K562 (cell line): ENCODE results near the gene FRMPD4. TPM values are rescaled to one million over a fixed set of nuclear protein-coding genes. Genes with fewer than 3 reads are reported as not detected.

ENCODE experiments used
- ATAC-seq: fragments of 200-7000 bp; cut with Tn5 transposase; 3 replicates; pipeline ENCODE4 v1.9.1; 2020; ENCODE audit warnings: moderate library complexity
- BruUV-seq: library from RNA; stranded (reverse); fragments of 400-500 nt; replicated peaks from 2 replicates; lab custom pipeline; 2021; lab: Mats Ljungman, UMichigan
- CTCF ChIA-PET: fragments of 300-600 bp; formaldehyde crosslinking; extraction: SDS; loops from one replicate; lab custom pipeline; 2021; ENCODE audit warnings: low intra/inter-chr PET ratio; lab: Yijun Ruan, JAX
- POLR2A ChIA-PET: fragments of 300-600, 350-650 bp; sonication (Branson Sonifier 250); formaldehyde crosslinking; extraction: SDS; loops from one replicate; lab custom pipeline; 2021; ENCODE audit warnings: antibody characterized with exemption, inconsistent platforms; lab: Yijun Ruan, JAX
- DNase-seq, 4 experiments: peaks; one replicate each; pipeline versions ENCODE4 v3.0.0 to v3.0.0-alpha.2; 2011 to 2018; ENCODE audit warnings: low spot score in 3 of 4, mixed read lengths in 3 of 4; ENCODE audit errors: extremely low read depth in 1 of 4
- FAIRE-seq: peaks from 2 replicates; lab custom pipeline; 2011; peaks lifted over from hg19 to GRCh38; lab: Jason Lieb, UNC
- H2AFZ ChIP-seq: 2 replicates; pipeline ENCODE4 v1.6.0; 2011; ENCODE audit warnings: low read depth, low read length, control low read depth, inconsistent platforms
- H3K27ac ChIP-seq: fragments of 200-600 bp; 3 replicates; pipeline ENCODE4 v1.8.0; 2011; ENCODE audit warnings: low read depth, mild to moderate bottlenecking, control low read depth, inconsistent platforms, low read length, moderate library complexity, mixed read lengths; ENCODE audit errors: extremely low read depth
- H3K27me3 ChIP-seq, 2 experiments: fragments of 300-600 bp in 1 of 2; 2 replicates in 1 of 2; 3 replicates in 1 of 2; pipeline versions ENCODE4 v1.6.0 to v1.8.0; 2011; ENCODE audit warnings: inconsistent platforms in 2 of 2, low read length in 2 of 2, mild to moderate bottlenecking in 1 of 2, mixed read lengths in 1 of 2, moderate library complexity in 1 of 2; ENCODE audit not compliant: control insufficient read depth in 2 of 2, insufficient read depth in 2 of 2
- H3K36me3 ChIP-seq: fragments of 300-600 bp; 3 replicates; pipeline ENCODE4 v1.8.0; 2011; ENCODE audit warnings: mild to moderate bottlenecking, low read length, inconsistent platforms; ENCODE audit not compliant: control insufficient read depth, insufficient read depth
- H3K4me1 ChIP-seq, 2 experiments: fragments of 200-600 bp in 1 of 2; replicated peaks in 1 of 2; 2 replicates in 1 of 2; 3 replicates in 1 of 2; pipeline versions ENCODE4 v1.5.1 to v1.8.0; 2011; ENCODE audit warnings: inconsistent platforms in 2 of 2, low read length in 2 of 2, mild to moderate bottlenecking in 1 of 2, mixed read lengths in 1 of 2, moderate library complexity in 1 of 2; ENCODE audit not compliant: control insufficient read depth in 2 of 2, insufficient read depth in 2 of 2
- H3K4me2 ChIP-seq: 2 replicates; pipeline ENCODE4 v1.6.1; 2011; ENCODE audit warnings: low read length, control low read depth, inconsistent platforms, mixed read lengths; ENCODE audit not compliant: insufficient read depth
- H3K4me3 ChIP-seq: fragments of 200-600 bp; sonication (generic), shearing (Covaris generic); 2 replicates; pipeline ENCODE4 v1.5.1; 2016; ENCODE audit warnings: control low read depth, inconsistent platforms
- H3K79me2 ChIP-seq: fragments of 200-600 bp; 3 replicates; pipeline ENCODE4 v1.8.0; 2011; ENCODE audit warnings: low read length, inconsistent platforms; ENCODE audit not compliant: control insufficient read depth, insufficient read depth
- H3K9ac ChIP-seq, 2 experiments: 2 replicates each; pipeline versions ENCODE4 v1.6.0 to v1.6.1; 2011; ENCODE audit warnings: low read depth in 2 of 2, low read length in 2 of 2, control low read depth in 1 of 2, inconsistent platforms in 1 of 2, mild to moderate bottlenecking in 1 of 2, mixed read lengths in 1 of 2; ENCODE audit not compliant: insufficient read depth in 1 of 2
- H3K9me1 ChIP-seq: one replicate; pipeline ENCODE4 v1.6.0; 2011; ENCODE audit warnings: inconsistent platforms, mild to moderate bottlenecking, low read length, moderate library complexity; ENCODE audit not compliant: control insufficient read depth, insufficient read depth
- H3K9me3 ChIP-seq: replicated peaks from 2 replicates; pipeline ENCODE4 v1.5.1; 2011; ENCODE audit warnings: low read depth, low read length, inconsistent platforms; ENCODE audit not compliant: control insufficient read depth, insufficient read depth
- H4K20me1 ChIP-seq: replicated peaks from 2 replicates; pipeline ENCODE4 v1.6.1; 2011; ENCODE audit warnings: low read length, inconsistent platforms, mixed read lengths; ENCODE audit not compliant: control insufficient read depth, insufficient read depth
- FOXA1 ChIP-seq: fragments of 450-650 bp; IDR thresholded peaks from 2 replicates; pipeline ENCODE4 v1.6.1; 2016; ENCODE audit warnings: mild to moderate bottlenecking, borderline replicate concordance
- PTRF ChIP-seq: fragments of 450-650 bp; IDR thresholded peaks from 2 replicates; pipeline ENCODE4 v1.6.1; 2016; ENCODE audit warnings: mild to moderate bottlenecking, missing genetic modification characterization, missing compliant biosample characterization
- RAD21 ChIP-seq, 2 experiments: fragments of 250-450 bp in 1 of 2; fragments of 450-650 bp in 1 of 2; sonication (Bioruptor Pico) in 1 of 2; formaldehyde crosslinking in 1 of 2; IDR thresholded peaks in 1 of 2; conservative IDR thresholded peaks in 1 of 2; 2 replicates each; pipeline versions ENCODE4 v1.4.0 to v1.8.0; 2020 to 2022; ENCODE audit warnings: mild to moderate bottlenecking in 2 of 2, moderate library complexity in 1 of 2
- RBM15 ChIP-seq: fragments of 200-400 bp; formaldehyde crosslinking; IDR thresholded peaks from 2 replicates; pipeline ENCODE4 v1.6.1; 2018; ENCODE audit warnings: mild to moderate bottlenecking, low read length, moderate library complexity; ENCODE audit not compliant: insufficient read depth
- TRIM28 ChIP-seq: fragments of 450-650 bp; IDR thresholded peaks from 2 replicates; pipeline ENCODE4 v1.6.1; 2017
- WGBS: fragments of 100-300 bp; shearing (Covaris generic); methylation state at CpG from one replicate; pipeline ENCODE4 v1.1.6; 2016; ENCODE audit warnings: low coverage, mixed read lengths; ENCODE audit not compliant: insufficient coverage; ENCODE audit errors: missing lambda C conversion rate; 5-methylcytosine and 5-hydroxymethylcytosine counted together
- in situ Hi-C: fragments of 300-500 bp; cut with MboI; formaldehyde crosslinking; loops from 4 replicates; pipeline ENCODE4 v1.15.0; 2018; ENCODE audit warnings: inconsistent platforms, mixed read lengths
- intact Hi-C: fragments of 100-400 bp; cut with micrococcal nuclease; formaldehyde crosslinking; loops from 2 replicates; pipeline ENCODE4 v1.14.2; 2022
- polyA plus RNA-seq, 8 experiments: library from polyadenylated mRNA; depleted of rRNA in 4 of 8; stranded (reverse) in 5 of 8; unstranded in 3 of 8; fragments of >200 nt; fragmentation: Nextera tagmentation in 2 of 8; fragmentation: Illumina TruSeq in 1 of 8; extraction: Ambion mirVana in 2 of 8; extraction: Trizol in 1 of 8; gene quantifications; 2 replicates each; pipeline versions ENCODE4 v1.2.1 to v1.2.3, GENCODE V29; 2011 to 2014; ENCODE audit warnings: inconsistent platforms in 1 of 8, missing spikeins in 1 of 8
- total RNA-seq, 7 experiments: library from RNA; depleted of rRNA in 6 of 7; stranded (reverse); fragments of >200 nt in 6 of 7; fragmentation: Illumina TruSeq in 2 of 7; extraction: Trizol in 2 of 7; gene quantifications; 2 replicates each; pipeline versions ENCODE4 v1.2.1 to v1.2.3, GENCODE V29; 2011 to 2021; ENCODE audit warnings: low replicate concordance in 1 of 7
- TF ChIP-seq, protein P1 (sequence below), 2 experiments: fragments of 450-650 bp in 1 of 2; sonication (generic) in 1 of 2; formaldehyde crosslinking; conservative IDR thresholded peaks; 2 replicates each; pipeline versions ENCODE4 v1.4.0 to v1.8.1; 2020 to 2022; ENCODE audit warnings: mild to moderate bottlenecking in 1 of 2, missing genetic modification reagents in 1 of 2
- TF ChIP-seq, protein P2 (sequence below), 3 experiments: IDR thresholded peaks in 2 of 3; conservative IDR thresholded peaks in 1 of 3; 2 replicates each; pipeline ENCODE4 v1.5.1; 2011 to 2012; ENCODE audit warnings: low read length in 3 of 3, mild to moderate bottlenecking in 3 of 3, control low read depth in 2 of 3, improper control_type of control experiment in 1 of 3, inconsistent platforms in 1 of 3, low read depth in 1 of 3, mixed read lengths in 1 of 3, moderate library complexity in 1 of 3; ENCODE audit not compliant: insufficient read depth in 2 of 3
- TF ChIP-seq, protein P3 (sequence below): sonication (generic); formaldehyde crosslinking; IDR thresholded peaks from 2 replicates; pipeline ENCODE4 v1.8.0; 2023; ENCODE audit warnings: mild to moderate bottlenecking, missing genetic modification reagents

The FRMPD4 gene
- total and polyA plus RNA-seq, 9 of the 15 experiments (the other 6 are each of a cell fraction or from before 2014, with no cell fraction given): not detected

GRCh38 chrX:12595720-12596119 is 457.4 kb downstream of the FRMPD4 start:
- Histone ChIP-seq H3K4me3 (no peak overlapping the region), H3K9ac (no peak overlapping the region), H3K9me1 (no peaks in the 10 kb centered on the region), H4K20me1 (no peaks in the 10 kb centered on the region)
- BruUV-seq: no TSS peak
- CTCF ChIA-PET: no interaction called here
- DNase-seq: no peak
- TF ChIP-seq, protein P1, sequence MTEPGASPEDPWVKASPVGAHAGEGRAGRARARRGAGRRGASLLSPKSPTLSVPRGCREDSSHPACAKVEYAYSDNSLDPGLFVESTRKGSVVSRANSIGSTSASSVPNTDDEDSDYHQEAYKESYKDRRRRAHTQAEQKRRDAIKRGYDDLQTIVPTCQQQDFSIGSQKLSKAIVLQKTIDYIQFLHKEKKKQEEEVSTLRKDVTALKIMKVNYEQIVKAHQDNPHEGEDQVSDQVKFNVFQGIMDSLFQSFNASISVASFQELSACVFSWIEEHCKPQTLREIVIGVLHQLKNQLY (CRISPR knock-in tag; conservative IDR thresholded peaks at IDR 0.05): no peak
- TF ChIP-seq RAD21 (CRISPR knock-in tag; conservative IDR thresholded peaks at IDR 0.05 in 1 of 2, IDR thresholded peaks at IDR 0.05 in 1 of 2): 0 out of 4 replicates have a peak, but pooled peaks of 1 of the 2 experiments have one; percentile 10
- TF ChIP-seq, all 486 proteins: peak for 1
- H3K4me1 ChIP-seq: no peaks in the 10 kb centered on the region
- in situ Hi-C loops (no loop called here), intact Hi-C loops (loop anchor here (10.0 kb wide), 1 partner anchor 109 kb away; no protein-coding TSS in a partner anchor)
- no peak overlapping the region for H2AFZ ChIP-seq
- 0% methylated on average over 1 of the region's 1 CpG for WGBS
- no peaks in the 10 kb centered on the region for H3K27me3 ChIP-seq
- H3K4me2 ChIP-seq: no peak overlapping the region
- ATAC-seq: no peak
- no peaks in the 10 kb centered on the region for H3K9me3 ChIP-seq
- no peak overlapping the region for H3K27ac ChIP-seq
- H3K79me2 ChIP-seq: no peaks in the 10 kb centered on the region
- POLR2A ChIA-PET: interaction anchor here (0.5 kb wide), 1 partner anchor 48 kb away, joined by 3 read pairs; no protein-coding TSS in a partner anchor
- no peaks in the 10 kb centered on the region for H3K36me3 ChIP-seq
- FAIRE-seq: no peak

GRCh38 chrX:12610079-12610478 is 471.8 kb downstream of the FRMPD4 start:
- TF ChIP-seq, protein P2, sequence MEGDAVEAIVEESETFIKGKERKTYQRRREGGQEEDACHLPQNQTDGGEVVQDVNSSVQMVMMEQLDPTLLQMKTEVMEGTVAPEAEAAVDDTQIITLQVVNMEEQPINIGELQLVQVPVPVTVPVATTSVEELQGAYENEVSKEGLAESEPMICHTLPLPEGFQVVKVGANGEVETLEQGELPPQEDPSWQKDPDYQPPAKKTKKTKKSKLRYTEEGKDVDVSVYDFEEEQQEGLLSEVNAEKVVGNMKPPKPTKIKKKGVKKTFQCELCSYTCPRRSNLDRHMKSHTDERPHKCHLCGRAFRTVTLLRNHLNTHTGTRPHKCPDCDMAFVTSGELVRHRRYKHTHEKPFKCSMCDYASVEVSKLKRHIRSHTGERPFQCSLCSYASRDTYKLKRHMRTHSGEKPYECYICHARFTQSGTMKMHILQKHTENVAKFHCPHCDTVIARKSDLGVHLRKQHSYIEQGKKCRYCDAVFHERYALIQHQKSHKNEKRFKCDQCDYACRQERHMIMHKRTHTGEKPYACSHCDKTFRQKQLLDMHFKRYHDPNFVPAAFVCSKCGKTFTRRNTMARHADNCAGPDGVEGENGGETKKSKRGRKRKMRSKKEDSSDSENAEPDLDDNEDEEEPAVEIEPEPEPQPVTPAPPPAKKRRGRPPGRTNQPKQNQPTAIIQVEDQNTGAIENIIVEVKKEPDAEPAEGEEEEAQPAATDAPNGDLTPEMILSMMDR (IDR thresholded peaks at IDR 0.05 in 2 of 3, conservative IDR thresholded peaks at IDR 0.05 in 1 of 3; ENCODE audit: insufficient read depth in 2 of 3, low read depth in 1 of 3, low read length in 3 of 3): no peak
- TF ChIP-seq RBM15: no peak
- TF ChIP-seq TRIM28: no peak
- TF ChIP-seq FOXA1: no peak
- TF ChIP-seq, protein P3, sequence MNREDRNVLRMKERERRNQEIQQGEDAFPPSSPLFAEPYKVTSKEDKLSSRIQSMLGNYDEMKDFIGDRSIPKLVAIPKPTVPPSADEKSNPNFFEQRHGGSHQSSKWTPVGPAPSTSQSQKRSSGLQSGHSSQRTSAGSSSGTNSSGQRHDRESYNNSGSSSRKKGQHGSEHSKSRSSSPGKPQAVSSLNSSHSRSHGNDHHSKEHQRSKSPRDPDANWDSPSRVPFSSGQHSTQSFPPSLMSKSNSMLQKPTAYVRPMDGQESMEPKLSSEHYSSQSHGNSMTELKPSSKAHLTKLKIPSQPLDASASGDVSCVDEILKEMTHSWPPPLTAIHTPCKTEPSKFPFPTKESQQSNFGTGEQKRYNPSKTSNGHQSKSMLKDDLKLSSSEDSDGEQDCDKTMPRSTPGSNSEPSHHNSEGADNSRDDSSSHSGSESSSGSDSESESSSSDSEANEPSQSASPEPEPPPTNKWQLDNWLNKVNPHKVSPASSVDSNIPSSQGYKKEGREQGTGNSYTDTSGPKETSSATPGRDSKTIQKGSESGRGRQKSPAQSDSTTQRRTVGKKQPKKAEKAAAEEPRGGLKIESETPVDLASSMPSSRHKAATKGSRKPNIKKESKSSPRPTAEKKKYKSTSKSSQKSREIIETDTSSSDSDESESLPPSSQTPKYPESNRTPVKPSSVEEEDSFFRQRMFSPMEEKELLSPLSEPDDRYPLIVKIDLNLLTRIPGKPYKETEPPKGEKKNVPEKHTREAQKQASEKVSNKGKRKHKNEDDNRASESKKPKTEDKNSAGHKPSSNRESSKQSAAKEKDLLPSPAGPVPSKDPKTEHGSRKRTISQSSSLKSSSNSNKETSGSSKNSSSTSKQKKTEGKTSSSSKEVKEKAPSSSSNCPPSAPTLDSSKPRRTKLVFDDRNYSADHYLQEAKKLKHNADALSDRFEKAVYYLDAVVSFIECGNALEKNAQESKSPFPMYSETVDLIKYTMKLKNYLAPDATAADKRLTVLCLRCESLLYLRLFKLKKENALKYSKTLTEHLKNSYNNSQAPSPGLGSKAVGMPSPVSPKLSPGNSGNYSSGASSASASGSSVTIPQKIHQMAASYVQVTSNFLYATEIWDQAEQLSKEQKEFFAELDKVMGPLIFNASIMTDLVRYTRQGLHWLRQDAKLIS (CRISPR knock-in tag): no peak
- no peak for TF ChIP-seq PTRF (tag)
- no peak overlapping the region for H3K27ac ChIP-seq
- no peak for DNase-seq
- H3K4me3 ChIP-seq: no peak overlapping the region
- FAIRE-seq: no peak
- WGBS: 0% methylated on average over 2 of the region's 2 CpGs
- no peak overlapping the region for H3K4me2 ChIP-seq
- H3K79me2 ChIP-seq: no peaks in the 10 kb centered on the region
- no peaks in the 10 kb centered on the region for H4K20me1 ChIP-seq
- ATAC-seq: no peak
- POLR2A ChIA-PET: no interaction called here
- no peak overlapping the region for H3K9ac ChIP-seq
- intact Hi-C loops (no loop called here), in situ Hi-C loops (no loop called here)
- H3K9me1 ChIP-seq: no peaks in the 10 kb centered on the region
- H3K36me3 ChIP-seq: no peaks in the 10 kb centered on the region
- no peaks in the 10 kb centered on the region for H3K4me1 ChIP-seq
- CTCF ChIA-PET: no interaction called here
- H3K27me3 ChIP-seq: no peaks in the 10 kb centered on the region
- no peaks in the 10 kb centered on the region for H3K9me3 ChIP-seq
- no TSS peak for BruUV-seq
- no peak overlapping the region for H2AFZ ChIP-seq
